HL-60/S4 treated with phorbol 12-myristate 13-acetate at 8.2 ng/mL for 4 days and 3 days (cell line): ENCODE measurements around the gene KRT86.

Source experiments
- in situ Hi-C: fragments of 300-500 bp; cut with MboI; formaldehyde crosslinking; loops from 2 replicates; pipeline ENCODE4 v1.15.0; 2022; ENCODE audit warnings: low sequenced_read_pairs

The KRT86 gene

DNA sequence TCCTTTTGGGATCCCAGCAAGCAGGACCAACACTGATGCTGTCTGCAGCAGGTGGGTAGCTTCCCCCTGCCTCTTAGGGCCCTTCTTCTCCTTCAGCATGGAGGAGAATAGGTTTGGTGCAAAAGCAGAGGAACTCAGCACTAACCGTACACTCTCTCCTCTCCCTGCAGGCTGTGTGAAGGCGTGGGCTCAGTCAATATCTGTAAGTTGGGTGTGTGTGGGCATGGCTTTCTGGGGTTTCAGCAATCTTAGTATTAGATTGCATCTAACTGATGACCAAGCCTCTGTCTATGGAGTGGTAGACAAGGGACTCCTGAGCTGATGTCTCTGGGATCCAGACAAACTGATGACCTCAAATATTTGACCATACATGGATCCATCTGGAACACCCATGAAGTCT is 78.5 kb downstream of the KRT86 start:
- in situ Hi-C loops = no loop called here

DNA sequence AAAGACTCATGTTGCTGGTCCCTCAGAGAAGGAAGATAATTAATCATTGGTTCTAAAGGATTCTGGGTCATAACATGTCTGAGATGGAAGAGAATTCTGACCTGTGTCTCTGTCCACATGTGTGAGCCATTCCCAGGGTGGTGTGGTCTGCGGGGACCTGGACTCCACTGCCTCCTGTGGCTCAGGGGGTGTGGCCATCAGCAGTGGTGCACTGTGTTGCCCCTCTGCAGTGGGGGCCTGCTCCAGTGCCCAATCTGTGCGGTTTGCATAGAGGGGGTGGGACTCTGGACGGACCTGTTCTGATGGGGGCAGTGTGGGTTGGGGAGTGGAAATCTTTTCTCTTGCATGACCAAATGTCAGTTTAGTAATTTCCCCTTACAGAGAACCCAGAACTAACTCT is 79.3 kb downstream of the KRT86 start:
- in situ Hi-C loops = no loop called here

DNA sequence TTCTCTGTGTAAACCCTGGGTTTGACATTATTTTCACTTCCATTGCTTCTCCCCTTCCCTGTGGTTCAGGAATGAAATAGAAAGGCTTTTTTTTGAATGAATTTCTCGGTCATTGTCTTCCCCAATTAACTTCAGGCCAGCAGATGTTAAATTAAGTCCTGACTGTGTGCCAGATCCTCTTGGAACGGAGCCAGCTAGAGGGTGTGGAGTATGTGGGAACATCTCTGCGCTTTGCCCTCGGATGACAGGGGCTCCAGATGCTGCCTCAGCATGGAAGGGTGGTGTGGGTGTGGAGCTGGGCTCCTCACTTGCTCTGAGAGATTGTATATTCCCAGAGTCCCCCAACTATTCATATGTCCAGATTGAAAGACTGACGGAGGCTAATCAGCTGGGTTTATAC is 79.8 kb downstream of the KRT86 start:
- in situ Hi-C loops = no loop called here

DNA sequence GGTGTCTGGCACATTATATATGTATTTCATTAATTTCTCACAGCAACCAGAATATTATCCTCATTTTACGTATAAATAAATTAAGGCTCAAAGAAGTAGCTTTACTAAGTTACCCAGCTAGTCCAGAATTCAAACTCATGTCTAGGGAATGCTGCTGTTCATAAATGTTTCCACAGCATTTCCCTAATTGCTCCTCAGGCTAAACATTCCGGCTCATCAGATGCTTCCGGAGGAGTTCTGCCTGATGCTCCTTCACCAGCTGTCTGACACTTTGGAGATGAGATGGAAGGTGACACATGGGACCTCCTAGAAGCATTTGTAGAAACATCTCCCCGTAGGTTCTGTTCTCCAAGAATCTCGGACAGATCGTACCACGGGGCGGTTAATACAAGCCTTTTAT is 80.7 kb downstream of the KRT86 start:
- in situ Hi-C loops = no loop called here

DNA sequence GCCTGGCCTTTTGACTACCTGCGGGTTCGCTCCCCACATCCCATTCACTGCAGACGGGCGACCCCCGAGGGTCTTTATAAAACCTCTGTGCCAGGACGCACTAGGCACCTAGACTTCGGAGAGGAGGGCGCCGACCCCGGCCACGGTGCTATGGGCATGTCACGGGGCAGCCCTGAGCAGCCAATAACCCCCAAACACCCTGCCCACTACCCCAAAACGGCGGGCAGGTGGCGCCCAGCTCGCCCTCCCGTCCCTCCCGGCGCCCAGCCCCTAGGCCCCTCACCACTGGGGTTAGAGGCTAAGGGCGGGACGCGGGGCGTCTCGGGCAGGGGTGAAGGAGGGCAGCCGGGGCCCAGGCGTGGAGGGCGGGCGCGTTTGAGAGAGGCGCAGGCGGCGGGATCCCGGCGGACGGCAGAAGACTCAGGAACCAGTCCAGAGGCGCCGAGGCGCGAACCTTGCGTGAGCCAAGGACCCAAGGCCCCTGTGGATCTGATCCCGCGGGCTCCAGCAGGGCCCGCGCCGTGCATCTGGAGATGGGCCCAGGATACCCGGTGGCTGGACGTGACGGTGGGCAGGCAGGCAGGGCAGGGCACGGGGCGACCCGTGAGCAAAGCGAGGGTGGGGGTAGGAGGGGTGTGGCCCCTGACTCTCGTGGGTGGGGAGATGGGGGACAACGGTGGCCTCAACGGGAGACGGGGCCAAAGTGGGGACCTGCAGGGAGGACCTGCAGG is 81.8 kb downstream of the KRT86 start:
- in situ Hi-C loops = no loop called here

DNA sequence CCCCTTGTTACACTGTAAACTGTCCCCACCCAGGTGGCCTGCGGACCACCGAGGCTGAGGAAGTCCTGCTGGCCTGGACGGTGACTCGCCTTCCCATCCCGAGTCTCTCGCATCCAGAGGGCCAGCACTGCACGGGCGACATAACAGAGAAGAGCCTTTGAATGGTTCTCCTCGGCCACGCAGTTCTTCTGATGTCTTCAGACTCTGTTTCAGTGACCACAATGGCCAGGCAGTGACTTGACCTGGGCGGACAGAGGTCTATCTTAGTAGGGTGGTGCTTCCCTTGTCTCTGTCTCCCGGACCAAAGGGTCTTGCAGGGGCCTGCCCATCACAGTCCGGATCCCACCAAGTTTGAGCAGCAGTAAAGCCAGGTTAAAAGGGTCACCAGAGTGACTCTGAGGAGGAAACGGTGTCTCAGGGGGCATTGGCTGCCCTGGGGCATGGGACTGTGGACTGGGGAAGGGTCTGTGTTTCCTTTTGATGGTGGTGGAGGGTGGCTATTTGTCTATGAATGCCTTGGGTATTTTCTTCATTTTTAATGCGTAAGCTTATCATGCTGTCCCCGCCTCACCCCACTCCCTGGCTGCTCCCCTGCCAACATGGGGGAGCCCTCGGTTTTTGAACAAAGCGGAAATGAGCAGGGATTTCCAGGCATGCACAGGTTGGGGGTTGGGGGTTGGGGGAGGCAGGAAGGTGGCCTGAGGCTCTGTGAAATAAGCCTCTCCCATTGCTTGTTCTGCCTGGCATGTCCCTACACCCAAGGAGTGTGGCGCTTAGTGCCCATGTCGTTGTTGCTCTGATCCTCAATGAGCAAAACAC is 82.5 kb downstream of the KRT86 start:
- in situ Hi-C loops = no loop called here
